ENCODE results near the gene SLC33A1.
A peak's percentile ranks its signal among the peaks of the same experiment; 100 is the strongest.
"Not testable (repeated sequence)": the region's sequence is repeated elsewhere in the genome, so short reads cannot be mapped to it uniquely, and the experiment has no call there.

SLC33A1 gene

DNA sequence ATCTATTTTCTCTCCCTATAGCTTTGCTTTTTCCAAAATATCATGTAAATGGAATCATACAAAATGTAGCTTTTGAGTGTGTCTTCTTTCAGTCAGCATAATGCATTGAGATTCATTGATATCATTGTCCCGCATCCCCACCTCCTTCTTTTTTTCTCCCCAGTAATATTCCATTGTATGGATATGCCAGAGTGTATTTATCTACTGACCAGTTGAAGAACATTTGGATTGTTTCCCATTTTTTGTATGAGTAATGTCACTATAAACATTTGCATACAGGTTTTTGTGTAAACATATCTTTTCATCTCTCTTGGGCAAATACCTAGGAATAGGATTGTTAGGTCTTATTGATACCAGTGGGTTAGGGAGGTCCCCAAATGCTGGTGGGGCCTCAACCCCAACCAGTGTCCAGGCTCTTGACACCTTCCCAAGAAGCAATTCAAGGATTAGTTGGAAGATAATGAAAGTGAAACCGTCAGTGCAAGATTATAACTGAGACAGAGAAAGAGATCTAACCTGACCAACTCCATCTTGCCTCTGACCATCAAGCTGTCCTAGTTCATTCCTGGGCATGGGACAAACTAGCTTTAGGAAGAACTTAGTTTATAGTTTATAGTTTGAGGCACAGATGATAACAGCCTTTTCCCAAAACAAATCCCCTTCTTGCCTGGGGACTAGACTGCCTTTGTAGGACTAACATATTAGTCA, 7.4 kb upstream of the SLC33A1 start:
- no peak for DNase-seq

- DNase-seq, result not testable (repeated sequence)
Observed at GRCh38 chr3:155860424-155860823, 6.2 kb upstream of the SLC33A1 start.

GRCh38 chr3:155859859-155860258, 5.6 kb upstream of the SLC33A1 start:
- peak; percentile 72 for DNase-seq

DNA sequence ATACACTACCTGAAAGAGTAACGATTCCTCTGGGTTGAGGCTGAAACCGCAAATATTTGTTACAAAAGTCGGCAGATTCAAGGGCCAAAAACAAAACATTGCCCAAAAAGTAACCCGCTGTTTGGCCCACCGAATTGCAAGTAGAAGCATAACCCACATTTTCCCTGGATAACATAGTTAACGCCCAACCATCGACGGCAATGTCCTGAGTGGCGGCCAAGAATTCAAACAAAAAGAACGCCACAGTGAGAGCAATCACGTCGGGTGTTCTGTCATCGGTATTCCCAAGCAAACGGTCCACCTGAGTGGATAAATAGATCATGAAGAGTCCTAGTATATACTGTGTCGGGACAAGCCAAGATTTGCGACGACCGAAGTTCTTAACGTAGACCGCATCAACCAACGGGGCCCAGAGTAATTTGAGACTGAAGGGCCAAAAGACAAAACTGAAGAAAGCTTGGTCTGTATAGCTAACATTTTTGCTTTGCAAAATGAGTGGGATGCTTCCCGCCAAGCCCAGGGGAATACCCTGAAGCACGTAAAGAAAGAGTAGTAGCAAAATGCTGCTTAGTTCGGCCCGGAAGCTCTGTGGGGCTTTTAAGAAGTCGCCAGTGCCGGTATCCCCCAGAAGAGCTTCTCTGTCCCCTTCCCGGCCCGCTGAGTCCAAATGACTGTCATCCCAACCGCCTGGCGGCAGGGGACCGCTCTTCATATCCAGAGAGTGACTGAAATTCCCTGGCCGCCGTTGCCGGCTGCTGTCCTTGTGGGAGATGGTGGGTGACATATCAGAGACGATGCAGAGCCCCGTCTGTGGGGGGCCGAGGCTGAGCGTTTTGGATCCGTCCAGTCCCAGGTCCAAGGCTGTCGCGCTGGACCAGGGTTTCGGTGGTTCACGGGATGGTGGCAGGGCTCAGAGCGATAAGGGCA, 750 bp downstream of the SLC33A1 start:
- DNase-seq, result peak; percentile 48

GRCh38 chr3:155852341-155852740, 1.9 kb downstream of the SLC33A1 start:
- no peak for DNase-seq

GRCh38 chr3:155849404-155849803, 4.8 kb downstream of the SLC33A1 start:
- DNase-seq, result not testable (repeated sequence)

DNA sequence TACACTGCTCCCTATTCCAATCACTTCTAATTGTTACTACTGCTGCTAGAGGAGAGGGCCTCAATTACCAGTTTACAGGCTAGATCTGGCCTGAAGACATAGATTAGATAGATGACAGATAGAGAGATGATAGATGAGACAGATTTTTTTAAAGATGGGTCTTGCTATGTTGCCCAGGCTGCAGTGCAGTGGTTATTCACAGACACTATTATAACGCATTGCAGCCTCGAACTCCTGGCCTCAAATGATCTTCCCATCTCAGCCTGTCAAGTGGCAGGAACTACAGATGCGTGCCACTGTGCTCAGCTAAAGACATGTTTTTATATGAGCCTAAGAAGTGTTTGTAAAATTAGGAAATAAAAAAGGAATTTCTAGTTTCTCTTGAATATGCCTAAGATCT, 6.2 kb downstream of the SLC33A1 start:
- DNase-seq, result no peak

DNA sequence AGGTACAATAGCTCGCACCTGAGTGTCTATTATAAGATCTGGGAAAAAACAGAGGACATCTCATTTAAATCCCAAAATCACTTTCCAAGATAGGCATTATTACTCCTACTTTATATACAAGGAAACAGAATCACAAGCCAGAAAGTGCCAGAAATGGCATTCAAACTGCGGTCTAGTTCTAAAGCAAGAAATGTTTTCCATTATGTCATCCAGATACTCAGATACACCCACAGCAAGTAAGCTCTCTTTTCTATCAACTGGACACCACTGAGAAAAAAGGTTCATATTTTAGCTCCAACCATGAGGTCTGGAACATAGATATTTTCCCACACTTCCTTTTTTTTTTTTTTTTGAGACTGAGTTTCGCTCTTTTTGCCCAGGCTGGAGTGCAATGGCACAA, 8.1 kb downstream of the SLC33A1 start:
- DNase-seq, result no peak

DNA sequence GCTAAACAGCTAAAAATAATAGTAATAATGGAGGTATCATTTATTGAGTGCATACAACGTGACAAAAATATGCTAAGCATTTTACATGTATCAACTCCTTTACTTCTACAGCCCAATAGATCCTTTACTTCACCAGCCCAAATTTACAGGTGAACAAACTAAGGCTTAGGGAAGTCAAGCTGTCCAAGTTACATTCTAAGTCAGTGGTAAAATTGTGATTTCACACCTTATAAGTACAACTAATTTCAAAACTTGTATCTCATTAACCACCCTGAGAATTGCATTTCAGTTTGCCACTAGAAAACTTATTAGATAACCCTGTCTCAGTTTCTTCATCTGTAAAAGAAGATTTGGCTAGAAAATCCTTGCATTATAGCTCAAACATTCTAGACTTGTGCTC, 10.7 kb downstream of the SLC33A1 start:
- DNase-seq, result no peak

DNA sequence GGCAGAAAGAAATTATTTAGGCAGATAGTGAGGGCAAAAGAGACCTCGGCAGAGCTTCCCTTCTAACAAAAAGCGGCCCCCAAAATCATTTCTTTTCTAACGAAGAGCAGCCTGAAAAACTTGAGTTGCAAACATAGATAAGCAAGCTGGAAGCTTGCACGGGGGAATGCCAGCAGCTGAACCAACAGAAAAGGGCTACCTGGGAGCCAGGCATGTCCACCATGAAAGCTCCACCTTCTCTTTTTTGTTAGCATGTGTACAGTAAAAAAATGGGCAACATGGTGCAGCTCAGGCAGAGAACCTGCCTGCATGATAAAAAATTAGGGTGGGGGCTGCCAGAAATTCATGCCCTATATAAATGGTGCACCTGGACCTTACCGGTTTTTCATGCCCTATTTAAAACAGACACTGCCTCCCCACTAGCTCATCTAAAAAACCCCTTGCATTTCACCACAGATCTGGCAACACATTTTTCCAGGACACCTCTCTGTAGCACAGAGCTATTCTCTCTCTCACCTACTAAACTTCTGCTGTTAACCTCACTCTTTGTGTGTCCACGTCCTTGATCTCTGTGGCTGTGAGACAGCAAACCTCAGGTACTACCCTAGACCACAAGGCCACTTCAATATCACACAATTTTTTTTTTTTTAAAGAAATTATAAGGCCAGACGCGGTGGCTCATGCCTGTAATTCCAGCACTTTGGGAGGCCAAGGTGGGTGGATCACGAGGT, 18.7 kb downstream of the SLC33A1 start:
- no peak for DNase-seq

DNA sequence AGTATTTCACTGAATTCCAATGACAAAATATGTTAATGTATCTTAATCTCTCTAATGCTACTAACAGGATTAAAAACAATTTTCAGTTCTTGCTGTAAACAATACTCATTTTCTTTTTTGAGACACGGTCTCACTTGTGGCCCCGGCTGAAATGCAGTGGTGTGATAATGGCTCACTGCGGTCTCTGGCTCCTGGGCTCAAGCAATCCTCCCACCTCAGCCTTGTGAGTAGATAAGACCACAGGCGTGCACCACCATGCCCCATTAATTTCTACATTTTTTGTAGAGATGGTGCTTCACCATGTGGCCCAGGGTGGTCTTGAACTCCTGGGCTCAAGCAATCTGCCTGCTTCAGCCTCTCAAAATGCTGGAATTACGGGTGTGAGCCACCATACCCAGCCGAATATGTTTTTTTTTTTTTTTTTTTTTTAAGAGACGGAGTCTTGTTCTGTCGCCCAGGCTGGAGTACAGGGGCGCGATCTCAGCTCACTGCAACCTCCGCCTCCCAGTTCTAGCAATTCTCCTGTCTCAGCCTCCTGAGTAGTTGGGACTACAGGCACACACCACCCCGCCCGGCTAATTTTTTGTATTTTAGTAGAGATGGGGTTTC, 25.6 kb downstream of the SLC33A1 start:
- peak; percentile 76 for DNase-seq

DNA sequence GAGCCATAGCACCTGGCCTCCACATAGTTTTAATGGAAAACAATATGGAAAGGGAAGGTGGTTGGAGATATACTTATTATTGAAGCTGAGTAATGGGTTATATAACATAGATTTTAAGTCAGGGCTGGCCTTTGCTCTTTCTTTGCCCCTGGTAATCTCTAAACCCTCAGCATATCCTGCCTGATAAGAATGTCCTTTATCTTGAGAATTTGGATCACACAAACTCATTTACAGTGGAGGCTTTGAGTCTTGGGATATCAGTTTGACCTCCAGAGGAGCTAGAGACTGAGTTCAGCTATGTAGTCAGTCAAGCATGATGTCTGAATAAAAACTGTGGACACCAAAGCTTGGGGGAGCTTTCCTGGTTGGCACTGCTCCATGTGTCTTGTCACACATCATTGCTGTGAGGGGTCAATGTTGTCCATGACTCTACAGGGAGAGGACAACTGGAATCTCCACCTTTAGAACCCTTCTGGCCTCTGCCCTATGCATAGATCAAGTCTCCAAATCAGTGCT, 39.1 kb downstream of the SLC33A1 start:
- peak; percentile 40 for DNase-seq

DNA sequence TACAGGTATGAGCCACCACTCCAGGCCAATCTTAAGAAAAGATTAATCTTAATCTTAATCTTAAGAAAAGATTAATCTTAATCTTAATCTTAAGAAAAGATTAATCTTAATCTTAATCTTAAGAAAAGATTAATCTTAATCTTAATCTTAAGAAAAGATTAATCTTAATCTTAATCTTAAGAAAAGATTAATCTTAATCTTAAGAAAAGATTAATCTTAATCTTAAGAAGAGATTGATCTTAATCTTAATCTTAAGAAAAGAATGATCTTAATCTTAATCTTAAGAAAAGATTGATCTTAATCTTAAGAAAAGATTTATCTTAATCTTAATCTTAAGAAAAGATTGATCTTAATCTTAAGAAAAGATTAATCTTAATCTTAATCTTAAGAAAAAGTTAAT, 41.0 kb downstream of the SLC33A1 start:
- not testable (repeated sequence) for DNase-seq

GRCh38 chr3:155809181-155809580, 45.0 kb downstream of the SLC33A1 start:
- DNase-seq, result no peak

DNA sequence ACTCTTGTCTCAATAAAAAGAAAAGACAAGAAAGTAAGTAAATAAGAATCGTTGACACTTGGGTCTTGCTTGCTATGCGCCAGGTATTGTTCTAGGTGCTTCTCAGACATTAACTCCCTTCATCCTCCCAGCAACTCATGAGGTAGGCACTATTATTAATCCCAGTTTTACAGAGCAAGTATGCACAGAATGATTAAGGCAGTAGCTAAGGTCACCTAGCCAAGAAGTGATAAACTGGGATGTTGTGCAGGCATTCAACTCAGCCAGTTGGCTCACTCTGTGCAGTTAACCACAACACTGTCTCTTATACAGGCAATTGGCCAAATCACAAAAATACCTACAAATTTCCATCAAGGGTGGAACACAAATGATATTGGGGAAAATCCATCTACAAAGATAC, 46.4 kb downstream of the SLC33A1 start:
- no peak for DNase-seq

DNA sequence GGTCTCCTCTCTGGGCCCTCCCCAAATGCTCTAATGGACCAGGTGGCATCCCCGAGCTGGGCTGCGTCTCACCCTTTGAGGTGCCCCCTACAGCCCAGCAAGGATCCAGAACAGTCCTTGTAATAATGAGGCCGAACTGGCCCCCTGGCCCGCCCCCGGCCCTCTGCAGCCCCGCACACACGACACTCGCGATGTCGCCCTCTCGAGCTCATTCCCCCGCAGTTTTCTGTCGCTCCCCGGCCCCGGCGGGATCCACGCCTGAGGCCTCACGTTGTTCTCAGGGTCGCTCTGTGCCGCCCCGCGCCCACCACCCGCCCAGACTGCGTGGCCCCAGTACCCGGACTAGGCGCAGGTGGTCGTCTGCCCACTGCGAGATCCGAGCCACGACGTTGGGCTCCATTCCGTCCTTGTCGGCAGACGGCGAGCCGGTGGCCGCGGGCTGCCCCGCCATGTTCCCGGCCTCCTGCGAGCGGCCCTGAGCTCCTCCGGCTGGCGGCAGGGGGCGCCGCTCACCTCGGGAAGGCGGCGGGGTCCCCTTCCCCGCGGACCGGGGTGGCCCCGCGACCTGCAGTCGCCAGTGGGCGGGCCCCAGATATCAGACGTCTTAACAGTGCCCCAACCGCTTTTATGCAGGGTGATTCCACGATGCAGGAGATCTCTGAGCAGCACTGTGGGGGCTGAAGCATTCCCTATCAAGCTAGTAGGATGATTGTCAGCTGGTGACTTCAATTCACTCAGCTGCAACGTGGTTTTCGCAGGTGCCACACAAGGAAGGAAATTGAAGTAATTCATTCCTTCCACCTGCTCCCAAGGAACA, 48.2 kb downstream of the SLC33A1 start, which contains the start of gene C3orf33:
C3orf33 (minus strand) TSS at position 477 of the 817 bp plus-strand sequence; CDS start at position 451, 26 bp downstream.
- DNase-seq, result peak; percentile 92

DNA sequence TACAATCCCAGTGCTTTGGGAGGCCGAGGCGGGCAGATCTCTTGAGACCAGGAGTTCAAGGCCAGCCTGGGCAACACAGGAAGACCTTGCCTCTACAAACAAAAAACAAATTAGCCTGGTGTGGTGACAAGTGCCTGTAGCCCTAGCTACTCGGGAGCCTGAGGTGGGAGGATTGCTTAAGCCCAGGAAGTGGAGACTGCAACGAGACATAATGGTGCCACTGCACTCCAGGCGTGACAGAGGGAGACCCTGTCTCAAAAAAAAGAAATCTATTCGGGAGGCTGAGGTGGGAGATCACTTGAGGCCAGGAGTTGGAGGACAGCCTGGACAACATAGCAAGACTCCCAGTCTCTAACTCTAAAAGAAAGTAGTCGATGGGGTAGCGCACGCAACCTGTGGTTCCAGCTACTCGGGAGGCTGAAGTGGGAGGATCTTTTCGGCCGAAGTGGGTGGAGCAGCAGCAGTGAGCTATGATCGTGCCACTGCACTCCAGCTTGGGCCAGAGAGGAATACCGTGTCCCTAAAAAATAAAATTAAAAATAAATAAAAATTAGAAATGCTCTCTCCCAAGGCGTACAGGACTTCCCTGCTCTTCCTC, 48.9 kb downstream of the SLC33A1 start:
- peak; percentile 74 for DNase-seq

DNA sequence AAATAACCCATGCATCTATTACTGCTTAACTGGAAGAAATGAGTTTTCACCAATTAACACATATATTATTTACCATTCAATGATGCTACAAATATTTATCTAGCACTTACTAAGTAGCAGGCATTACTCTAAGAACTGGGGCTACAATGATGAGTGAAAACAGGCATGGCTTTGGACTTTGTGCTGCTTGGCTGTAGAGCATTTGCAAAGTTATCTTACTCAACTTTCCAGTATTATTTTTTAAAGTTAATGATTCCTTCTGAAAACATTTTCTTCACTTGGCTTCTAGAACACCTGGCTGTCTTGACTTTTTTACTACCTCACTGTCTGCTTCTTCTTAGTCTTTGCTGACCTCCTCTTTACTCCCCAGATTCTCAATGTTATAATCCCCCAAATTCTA, 49.9 kb downstream of the SLC33A1 start:
- no peak for DNase-seq

GRCh38 chr3:155792532-155792931, 61.7 kb downstream of the SLC33A1 start:
- no peak for DNase-seq

DNA sequence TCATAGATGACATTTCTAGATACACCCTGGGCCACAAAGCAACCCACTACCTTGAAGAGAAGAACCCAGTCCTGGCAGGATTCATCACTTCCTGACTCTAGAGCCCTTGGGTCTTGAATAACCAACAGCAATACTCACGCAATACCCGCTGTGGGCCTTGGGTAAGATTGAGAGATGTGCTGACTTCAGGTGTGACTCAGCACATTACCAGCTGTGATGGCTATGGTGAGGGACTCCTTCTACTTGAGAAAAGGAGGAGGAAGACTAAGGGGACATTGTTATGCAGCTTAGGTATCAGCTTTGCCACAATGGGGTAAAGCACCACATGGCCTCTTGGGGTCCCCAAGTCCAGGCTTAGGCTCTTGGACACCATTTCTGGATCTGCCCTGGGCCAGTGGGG, 63.0 kb downstream of the SLC33A1 start:
- peak; percentile 69 for DNase-seq

- DNase-seq, result peak; percentile 70
Observed at GRCh38 chr3:155790272-155790925, 63.8 kb downstream of the SLC33A1 start.
